Thoracic aorta (tissue), 2 donors: Measurements from ENCODE around the gene JAKMIP1. TPM values are rescaled to one million over a fixed set of nuclear protein-coding genes. Genes with fewer than 3 reads are reported as not detected.

ENCODE experiments used
- ATAC-seq: fragments of 150-250 bp; one replicate; pipeline ENCODE4 v1.8.0; 2017; ENCODE audit warnings: low read depth; ENCODE audit not compliant: insufficient number of reproducible peaks, low FRiP score
- DNase-seq: peaks from one replicate; pipeline ENCODE4 v3.0.0-alpha.2; 2020; ENCODE audit warnings: low spot score
- H3K27ac ChIP-seq, 2 donors: fragments of 200-600 bp; sonication (generic); 1 replicate in 1 of 2; 2 replicates in 1 of 2; pipeline ENCODE4 v1.5.1; 2016; ENCODE audit warnings: mild to moderate bottlenecking in 2 of 2, moderate library complexity in 2 of 2
- H3K27me3 ChIP-seq: fragments of 200-600 bp; sonication (generic); replicated peaks from 2 replicates; pipeline ENCODE4 v1.6.0; 2016; ENCODE audit warnings: mild to moderate bottlenecking; ENCODE audit not compliant: insufficient read depth
- H3K36me3 ChIP-seq: fragments of 200-600 bp; sonication (generic); one replicate; pipeline ENCODE4 v1.5.1; 2016
- H3K4me1 ChIP-seq, 2 donors: fragments of 200-600 bp; sonication (generic); 1 replicate in 1 of 2; 2 replicates in 1 of 2; pipeline versions ENCODE4 v1.5.1 to v1.6.0; 2016; ENCODE audit warnings: low read depth in 2 of 2, mild to moderate bottlenecking in 1 of 2; ENCODE audit not compliant: control insufficient read depth in 1 of 2
- H3K4me3 ChIP-seq: fragments of 200-600 bp; sonication (generic); 2 replicates; pipeline ENCODE4 v1.5.1; 2016; ENCODE audit warnings: mild to moderate bottlenecking
- H3K9me3 ChIP-seq: fragments of 200-600 bp; sonication (generic); 2 replicates; pipeline ENCODE4 v1.5.1; 2016
- total RNA-seq, 2 donors: library from RNA; depleted of rRNA; stranded (reverse); fragments of >200 nt; gene quantifications; one replicate each; pipeline versions ENCODE4 v1.1.0 to v1.2.3, GENCODE V29; 2016
- TF ChIP-seq, protein P1 (sequence below): fragments of 200-600 bp; sonication (generic); IDR thresholded peaks from one replicate; pipeline ENCODE4 v1.5.1; 2019; ENCODE audit warnings: antibody characterized with exemption

The JAKMIP1 gene
- total RNA-seq, 2 donors from 2014 or later, result 0.28 to 0.81 TPM

GRCh38 chr4:6118201-6118600, 82.1 kb downstream of the JAKMIP1 start:
- TF ChIP-seq, protein P1, sequence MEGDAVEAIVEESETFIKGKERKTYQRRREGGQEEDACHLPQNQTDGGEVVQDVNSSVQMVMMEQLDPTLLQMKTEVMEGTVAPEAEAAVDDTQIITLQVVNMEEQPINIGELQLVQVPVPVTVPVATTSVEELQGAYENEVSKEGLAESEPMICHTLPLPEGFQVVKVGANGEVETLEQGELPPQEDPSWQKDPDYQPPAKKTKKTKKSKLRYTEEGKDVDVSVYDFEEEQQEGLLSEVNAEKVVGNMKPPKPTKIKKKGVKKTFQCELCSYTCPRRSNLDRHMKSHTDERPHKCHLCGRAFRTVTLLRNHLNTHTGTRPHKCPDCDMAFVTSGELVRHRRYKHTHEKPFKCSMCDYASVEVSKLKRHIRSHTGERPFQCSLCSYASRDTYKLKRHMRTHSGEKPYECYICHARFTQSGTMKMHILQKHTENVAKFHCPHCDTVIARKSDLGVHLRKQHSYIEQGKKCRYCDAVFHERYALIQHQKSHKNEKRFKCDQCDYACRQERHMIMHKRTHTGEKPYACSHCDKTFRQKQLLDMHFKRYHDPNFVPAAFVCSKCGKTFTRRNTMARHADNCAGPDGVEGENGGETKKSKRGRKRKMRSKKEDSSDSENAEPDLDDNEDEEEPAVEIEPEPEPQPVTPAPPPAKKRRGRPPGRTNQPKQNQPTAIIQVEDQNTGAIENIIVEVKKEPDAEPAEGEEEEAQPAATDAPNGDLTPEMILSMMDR, result no peak
- no peak for ATAC-seq
- DNase-seq, result no peak
- Histone ChIP-seq H3K27ac (no peak overlapping the region), H3K4me3 (no peak overlapping the region), H3K9me3 (no peaks in the 10 kb centered on the region), H3K36me3 (no peaks in the 10 kb centered on the region), H3K27me3 (no peaks in the 10 kb centered on the region), H3K4me1 (no peaks in the 10 kb centered on the region)

DNA sequence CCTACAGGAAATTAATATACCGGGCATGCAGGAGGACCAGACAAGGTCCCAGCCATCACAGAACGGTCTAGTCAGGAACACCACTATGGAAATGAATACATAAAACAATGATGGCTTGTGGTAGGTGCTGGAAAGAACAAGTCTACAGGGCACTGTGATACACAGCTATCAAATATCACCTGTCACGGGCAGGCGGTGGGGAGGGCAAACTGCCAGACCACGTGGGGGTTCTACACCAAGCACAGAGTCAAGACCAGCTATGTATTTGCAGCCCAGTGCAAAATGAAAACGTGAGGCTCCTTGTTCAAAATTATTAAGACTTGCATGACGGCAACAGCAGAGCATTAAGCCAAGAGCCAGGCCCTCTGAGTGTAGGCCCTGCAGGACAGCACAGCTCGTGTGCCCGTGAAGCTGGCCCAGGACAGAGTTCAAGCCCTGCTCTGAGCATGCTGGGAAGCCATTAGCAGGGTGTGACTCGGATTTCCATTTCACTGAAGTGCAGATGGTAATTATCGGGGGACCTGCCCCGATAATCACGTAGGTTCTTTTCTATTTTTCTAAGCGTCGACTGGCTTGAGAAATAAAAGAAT, 83.6 kb downstream of the JAKMIP1 start:
- no peak overlapping the region for H3K27ac ChIP-seq

GRCh38 chr4:6115746-6116586, 84.4 kb downstream of the JAKMIP1 start:
- H3K9me3 ChIP-seq, result no peaks in the 10 kb centered on the region
- TF ChIP-seq, protein P1, result no peak
- H3K27me3 ChIP-seq, result no peaks in the 10 kb centered on the region
- H3K27ac ChIP-seq, result no peak overlapping the region
- H3K4me1 ChIP-seq, result no peaks in the 10 kb centered on the region
- DNase-seq (no peak), ATAC-seq (no peak)
- H3K36me3 ChIP-seq, result no peaks in the 10 kb centered on the region
- no peak overlapping the region for H3K4me3 ChIP-seq

More for the DNA sequence above, 83.6 kb downstream of the JAKMIP1 start:
- DNase-seq (no peak), ATAC-seq (no peak)
- Histone ChIP-seq H3K4me3 (no peak overlapping the region), H3K9me3 (no peaks in the 10 kb centered on the region), H3K36me3 (no peaks in the 10 kb centered on the region), H3K27me3 (no peaks in the 10 kb centered on the region), H3K4me1 (no peaks in the 10 kb centered on the region)
- TF ChIP-seq, protein P1, result no peak

GRCh38 chr4:6115342-6115741, 85.0 kb downstream of the JAKMIP1 start:
- no peaks in the 10 kb centered on the region for H3K9me3 ChIP-seq
- no peaks in the 10 kb centered on the region for H3K4me1 ChIP-seq

GRCh38 chr4:6114601-6115000, 85.7 kb downstream of the JAKMIP1 start:
- ATAC-seq, result no peak

More at GRCh38 chr4:6115342-6115741, 85.0 kb downstream of the JAKMIP1 start:
- Histone ChIP-seq H3K36me3 (no peaks in the 10 kb centered on the region), H3K27me3 (no peaks in the 10 kb centered on the region), H3K4me3 (no peak overlapping the region), H3K27ac (no peak overlapping the region)
- TF ChIP-seq, protein P1, result no peak
- ATAC-seq (no peak), DNase-seq (no peak)

More at GRCh38 chr4:6114601-6115000, 85.7 kb downstream of the JAKMIP1 start:
- no peaks in the 10 kb centered on the region for H3K36me3 ChIP-seq
- TF ChIP-seq, protein P1, result no peak
- no peaks in the 10 kb centered on the region for H3K27me3 ChIP-seq
- H3K4me1 ChIP-seq, result no peaks in the 10 kb centered on the region
- no peaks in the 10 kb centered on the region for H3K9me3 ChIP-seq
- no peak overlapping the region for H3K4me3 ChIP-seq
- no peak overlapping the region for H3K27ac ChIP-seq
- no peak for DNase-seq
